ENCODE data around the gene POLR2H.

Gene POLR2H

DNA sequence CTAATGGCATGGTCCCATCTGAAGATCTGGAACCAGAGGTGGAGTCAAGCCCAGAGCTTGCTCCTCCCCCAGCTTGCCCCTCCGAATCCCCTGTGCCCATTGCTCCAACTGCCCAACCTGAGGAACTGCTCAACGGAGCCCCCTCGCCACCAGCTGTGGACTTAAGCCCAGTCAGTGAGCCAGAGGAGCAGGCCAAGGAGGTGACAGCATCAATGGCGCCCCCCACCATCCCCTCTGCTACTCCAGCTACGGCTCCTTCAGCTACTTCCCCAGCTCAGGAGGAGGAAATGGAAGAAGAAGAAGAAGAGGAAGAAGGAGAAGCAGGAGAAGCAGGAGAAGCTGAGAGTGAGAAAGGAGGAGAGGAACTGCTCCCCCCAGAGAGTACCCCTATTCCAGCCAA lies 39.8 kb upstream of the POLR2H start:
- no peak overlapping the region for H3K4me3 ChIP-seq (ENCODE audit: low read depth, low read length)
- no peak overlapping the region for H2BK12ac ChIP-seq (ENCODE audit: low read length)
- H3K4me1 ChIP-seq (ENCODE audit: control insufficient read depth in 1 of 2, insufficient read depth in 2 of 2, low read length in 2 of 2) = peaks cover 6 to 14% of the 10 kb centered on the region in 2 experiments
- no CpG with 5 or more reads among the region's 5 CpGs for WGBS (ENCODE audit: extremely low coverage, insufficient coverage, insufficient read length)
- H4K12ac ChIP-seq (ENCODE audit: low read depth, low read length) = no peak overlapping the region
- H2AK5ac ChIP-seq (ENCODE audit: low read length) = no peak overlapping the region
- no peak overlapping the region for H3K14ac ChIP-seq (ENCODE audit: low read length)
- no peaks in the 10 kb centered on the region for H3K79me1 ChIP-seq (ENCODE audit: low read length)
- H3K4me2 ChIP-seq (ENCODE audit: low read length) = no peak overlapping the region
- peaks cover 18% of the 10 kb centered on the region for H3K79me2 ChIP-seq (ENCODE audit: control insufficient read depth, insufficient read depth, low read length, poor library complexity)
- no peak overlapping the region for H3K18ac ChIP-seq (ENCODE audit: low read length)
- H2AFZ ChIP-seq (ENCODE audit: insufficient read depth, low read length, poor library complexity) = no peak overlapping the region
- H3K36me3 ChIP-seq (ENCODE audit: control insufficient read depth in 1 of 2, insufficient read depth in 2 of 2, low read length in 2 of 2) = peaks cover 80 to 90% of the 10 kb centered on the region in 2 experiments
- H2BK120ac ChIP-seq (ENCODE audit: insufficient read depth, low read length, poor library complexity) = no peak overlapping the region
- peaks cover 3% of the 10 kb centered on the region for H3K9me3 ChIP-seq (ENCODE audit: insufficient read depth, low read depth, low read length)
- no peak overlapping the region for H3K4ac ChIP-seq (ENCODE audit: low read depth, low read length)
- H3K27me3 ChIP-seq (ENCODE audit: insufficient read depth, low read length) = no peaks in the 10 kb centered on the region
- H4K8ac ChIP-seq (ENCODE audit: low read depth, low read length) = no peak overlapping the region
- H4K91ac ChIP-seq (ENCODE audit: low read depth, low read length) = no peak overlapping the region
- no peak overlapping the region for H3K23ac ChIP-seq (ENCODE audit: low read length)
- H2BK5ac ChIP-seq (ENCODE audit: low read depth, low read length, poor library complexity) = no peak overlapping the region
- no peak for DNase-seq
- no peak overlapping the region for H3K27ac ChIP-seq (ENCODE audit: low read depth, low read length)
- H3K9ac ChIP-seq (ENCODE audit: low read length) = no peak overlapping the region

DNA sequence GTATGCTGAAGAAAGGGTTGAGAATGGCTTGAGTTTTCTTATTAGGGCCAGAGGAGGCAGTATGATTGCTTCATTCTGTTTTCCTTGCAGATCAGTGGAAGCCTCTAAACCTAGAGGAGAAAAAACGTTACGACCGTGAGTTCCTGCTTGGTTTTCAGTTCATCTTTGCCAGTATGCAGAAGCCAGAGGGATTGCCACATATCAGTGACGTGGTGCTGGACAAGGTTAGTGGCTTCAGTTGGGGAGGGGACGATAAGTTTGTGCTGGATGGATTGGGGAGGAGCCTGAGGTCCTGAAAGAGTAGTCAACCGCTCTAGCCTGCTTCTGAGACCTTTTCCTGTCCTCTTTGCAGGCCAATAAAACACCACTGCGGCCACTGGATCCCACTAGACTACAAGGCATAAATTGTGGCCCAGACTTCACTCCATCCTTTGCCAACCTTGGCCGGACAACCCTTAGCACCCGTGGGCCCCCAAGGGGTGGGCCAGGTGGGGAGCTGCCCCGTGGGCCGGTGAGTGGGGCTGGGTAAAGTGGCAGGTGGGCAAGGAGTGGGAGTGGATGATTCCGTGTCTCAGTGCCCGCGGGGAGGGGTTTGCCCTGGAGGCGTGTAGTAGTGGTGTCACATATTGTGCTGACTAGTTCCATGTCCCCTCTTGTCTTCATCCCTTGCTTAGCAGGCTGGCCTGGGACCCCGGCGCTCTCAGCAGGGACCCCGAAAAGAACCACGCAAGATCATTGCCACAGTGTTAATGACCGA lies 38.6 kb upstream of the POLR2H start:
- no CpG with 5 or more reads among the region's 20 CpGs for WGBS (ENCODE audit: extremely low coverage, insufficient coverage, insufficient read length)
- H3K4me2 ChIP-seq (ENCODE audit: low read length) = no peak overlapping the region

DNA sequence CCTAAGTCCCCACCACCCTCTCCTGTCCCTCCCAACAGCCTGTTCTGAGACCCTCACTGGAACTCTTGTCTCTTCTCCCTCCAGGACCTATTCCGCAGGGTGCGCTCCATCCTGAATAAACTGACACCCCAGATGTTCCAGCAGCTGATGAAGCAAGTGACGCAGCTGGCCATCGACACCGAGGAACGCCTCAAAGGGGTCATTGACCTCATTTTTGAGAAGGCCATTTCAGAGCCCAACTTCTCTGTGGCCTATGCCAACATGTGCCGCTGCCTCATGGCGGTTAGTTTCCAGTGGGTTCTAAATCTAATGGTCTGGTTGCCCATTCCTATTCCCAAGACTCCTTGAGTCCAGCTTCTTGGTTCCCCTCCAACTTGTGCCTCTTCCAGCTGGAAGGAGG lies 37.8 kb upstream of the POLR2H start:
- Histone ChIP-seq H2BK12ac (ENCODE audit: low read length) (no peak overlapping the region), H2BK5ac (ENCODE audit: low read depth, low read length, poor library complexity) (no peak overlapping the region), H3K27me3 (ENCODE audit: insufficient read depth, low read length) (no peaks in the 10 kb centered on the region), H3K4ac (ENCODE audit: low read depth, low read length) (no peak overlapping the region), H2BK120ac (ENCODE audit: insufficient read depth, low read length, poor library complexity) (no peak overlapping the region), H3K4me1 (ENCODE audit: control insufficient read depth in 1 of 2, insufficient read depth in 2 of 2, low read length in 2 of 2) (peaks cover 3 to 5% of the 10 kb centered on the region in 2 experiments), H3K14ac (ENCODE audit: low read length) (no peak overlapping the region), H3K27ac (ENCODE audit: low read depth, low read length) (no peak overlapping the region), H3K36me3 (ENCODE audit: control insufficient read depth in 1 of 2, insufficient read depth in 2 of 2, low read length in 2 of 2) (peaks cover 88 to 96% of the 10 kb centered on the region in 2 experiments), H2AFZ (ENCODE audit: insufficient read depth, low read length, poor library complexity) (no peak overlapping the region), H3K18ac (ENCODE audit: low read length) (no peak overlapping the region), H4K12ac (ENCODE audit: low read depth, low read length) (no peak overlapping the region), H3K9ac (ENCODE audit: low read length) (no peak overlapping the region), H2AK5ac (ENCODE audit: low read length) (no peak overlapping the region), H3K4me2 (ENCODE audit: low read length) (no peak overlapping the region), H3K4me3 (ENCODE audit: low read depth, low read length) (no peak overlapping the region), H3K79me2 (ENCODE audit: control insufficient read depth, insufficient read depth, low read length, poor library complexity) (peaks cover 8% of the 10 kb centered on the region), H4K91ac (ENCODE audit: low read depth, low read length) (no peak overlapping the region), H3K79me1 (ENCODE audit: low read length) (no peaks in the 10 kb centered on the region), H3K23ac (ENCODE audit: low read length) (no peak overlapping the region), H4K8ac (ENCODE audit: low read depth, low read length) (no peak overlapping the region), H3K9me3 (ENCODE audit: insufficient read depth, low read depth, low read length) (peaks cover 3% of the 10 kb centered on the region)
- no CpG with 5 or more reads among the region's 8 CpGs for WGBS (ENCODE audit: extremely low coverage, insufficient coverage, insufficient read length)
- DNase-seq = no peak

More for the DNA sequence above, 38.6 kb upstream of the POLR2H start:
- H2AK5ac ChIP-seq (ENCODE audit: low read length) = no peak overlapping the region
- H4K91ac ChIP-seq (ENCODE audit: low read depth, low read length) = no peak overlapping the region
- no peak overlapping the region for H2BK120ac ChIP-seq (ENCODE audit: insufficient read depth, low read length, poor library complexity)
- H3K14ac ChIP-seq (ENCODE audit: low read length) = no peak overlapping the region
- no peak overlapping the region for H3K18ac ChIP-seq (ENCODE audit: low read length)
- no peak overlapping the region for H4K8ac ChIP-seq (ENCODE audit: low read depth, low read length)
- no peak overlapping the region for H2BK5ac ChIP-seq (ENCODE audit: low read depth, low read length, poor library complexity)
- no peaks in the 10 kb centered on the region for H3K27me3 ChIP-seq (ENCODE audit: insufficient read depth, low read length)
- no peaks in the 10 kb centered on the region for H3K79me1 ChIP-seq (ENCODE audit: low read length)
- H3K36me3 ChIP-seq (ENCODE audit: control insufficient read depth in 1 of 2, insufficient read depth in 2 of 2, low read length in 2 of 2) = peaks cover 82 to 90% of the 10 kb centered on the region in 2 experiments
- H3K4ac ChIP-seq (ENCODE audit: low read depth, low read length) = no peak overlapping the region
- H3K79me2 ChIP-seq (ENCODE audit: control insufficient read depth, insufficient read depth, low read length, poor library complexity) = peaks cover 8% of the 10 kb centered on the region
- no peak overlapping the region for H3K23ac ChIP-seq (ENCODE audit: low read length)
- peaks cover 3% of the 10 kb centered on the region for H3K9me3 ChIP-seq (ENCODE audit: insufficient read depth, low read depth, low read length)
- no peak overlapping the region for H2BK12ac ChIP-seq (ENCODE audit: low read length)
- H4K12ac ChIP-seq (ENCODE audit: low read depth, low read length) = no peak overlapping the region
- H3K4me1 ChIP-seq (ENCODE audit: control insufficient read depth in 1 of 2, insufficient read depth in 2 of 2, low read length in 2 of 2) = peaks cover 3 to 5% of the 10 kb centered on the region in 2 experiments
- H2AFZ ChIP-seq (ENCODE audit: insufficient read depth, low read length, poor library complexity) = no peak overlapping the region
- no peak overlapping the region for H3K27ac ChIP-seq (ENCODE audit: low read depth, low read length)
- no peak for DNase-seq
- no peak overlapping the region for H3K4me3 ChIP-seq (ENCODE audit: low read depth, low read length)
- no peak overlapping the region for H3K9ac ChIP-seq (ENCODE audit: low read length)

DNA sequence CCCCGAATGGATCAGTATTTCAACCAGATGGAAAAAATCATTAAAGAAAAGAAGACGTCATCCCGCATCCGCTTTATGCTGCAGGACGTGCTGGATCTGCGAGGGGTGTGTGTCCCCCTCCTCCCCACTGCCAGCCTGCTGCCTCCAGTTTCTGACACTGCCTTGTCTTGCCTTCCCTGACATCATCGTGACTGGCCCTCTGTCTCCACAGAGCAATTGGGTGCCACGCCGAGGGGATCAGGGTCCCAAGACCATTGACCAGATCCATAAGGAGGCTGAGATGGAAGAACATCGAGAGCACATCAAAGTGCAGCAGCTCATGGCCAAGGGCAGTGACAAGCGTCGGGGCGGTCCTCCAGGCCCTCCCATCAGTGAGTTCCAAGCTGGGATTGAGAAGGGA lies 36.2 kb upstream of the POLR2H start:
- Histone ChIP-seq H3K79me1 (ENCODE audit: low read length) (no peaks in the 10 kb centered on the region), H3K27ac (ENCODE audit: low read depth, low read length) (no peak overlapping the region), H3K4me3 (ENCODE audit: low read depth, low read length) (no peak overlapping the region), H3K9ac (ENCODE audit: low read length) (no peak overlapping the region), H3K9me3 (ENCODE audit: insufficient read depth, low read depth, low read length) (no peaks in the 10 kb centered on the region), H3K23ac (ENCODE audit: low read length) (no peak overlapping the region), H4K8ac (ENCODE audit: low read depth, low read length) (no peak overlapping the region), H2BK120ac (ENCODE audit: insufficient read depth, low read length, poor library complexity) (no peak overlapping the region), H2AK5ac (ENCODE audit: low read length) (no peak overlapping the region), H2BK12ac (ENCODE audit: low read length) (no peak overlapping the region), H2BK5ac (ENCODE audit: low read depth, low read length, poor library complexity) (no peak overlapping the region), H3K36me3 (ENCODE audit: control insufficient read depth in 1 of 2, insufficient read depth in 2 of 2, low read length in 2 of 2) (peaks cover 83 to 93% of the 10 kb centered on the region in 2 experiments), H3K4ac (ENCODE audit: low read depth, low read length) (no peak overlapping the region), H3K4me2 (ENCODE audit: low read length) (no peak overlapping the region), H3K27me3 (ENCODE audit: insufficient read depth, low read length) (no peaks in the 10 kb centered on the region), H3K18ac (ENCODE audit: low read length) (no peak overlapping the region), H2AFZ (ENCODE audit: insufficient read depth, low read length, poor library complexity) (no peak overlapping the region), H4K91ac (ENCODE audit: low read depth, low read length) (no peak overlapping the region), H3K14ac (ENCODE audit: low read length) (no peak overlapping the region), H3K79me2 (ENCODE audit: control insufficient read depth, insufficient read depth, low read length, poor library complexity) (no peaks in the 10 kb centered on the region), H4K12ac (ENCODE audit: low read depth, low read length) (no peak overlapping the region), H3K4me1 (ENCODE audit: control insufficient read depth in 1 of 2, insufficient read depth in 2 of 2, low read length in 2 of 2) (no peaks in the 10 kb centered on the region)
- no CpG with 5 or more reads among the region's 13 CpGs for WGBS (ENCODE audit: extremely low coverage, insufficient coverage, insufficient read length)
- no peak for DNase-seq

Data from trophoblast cell (in vitro differentiated cells and primary cell).